MM.1S (cell line): ENCODE results near the gene MME.

ENCODE experiments used
- DNase-seq: peaks from one replicate; pipeline ENCODE4 v3.0.0-alpha.2; 2015
- H2AFZ ChIP-seq: fragments of 300-600 bp; sonication (generic); 2 replicates; pipeline ENCODE4 v1.6.0; 2016; ENCODE audit warnings: antibody characterized with exemption, low read length
- H3F3A ChIP-seq: fragments of 300-600 bp; sonication (generic); 2 replicates; pipeline ENCODE4 v1.6.1; 2016; ENCODE audit warnings: mild to moderate bottlenecking, antibody characterized with exemption, low read length, moderate library complexity, mixed read lengths; ENCODE audit not compliant: insufficient read depth
- H3K27ac ChIP-seq: fragments of 300-600 bp; sonication (generic); 2 replicates; pipeline ENCODE4 v1.5.1; 2016; ENCODE audit warnings: mild to moderate bottlenecking, low read length
- H3K27me3 ChIP-seq: fragments of 300-600 bp; sonication (generic); replicated peaks from 2 replicates; pipeline ENCODE4 v1.6.0; 2016; ENCODE audit warnings: low read length; ENCODE audit not compliant: insufficient read depth
- H3K36me3 ChIP-seq: fragments of 300-600 bp; sonication (generic); replicated peaks from 2 replicates; pipeline ENCODE4 v1.6.1; 2016; ENCODE audit warnings: mild to moderate bottlenecking, low read length, mixed read lengths; ENCODE audit not compliant: insufficient read depth
- H3K4me1 ChIP-seq: fragments of 300-600 bp; sonication (generic); 2 replicates; pipeline ENCODE4 v1.6.1; 2016; ENCODE audit warnings: low read length, mixed read lengths
- H3K4me2 ChIP-seq: fragments of 300-600 bp; sonication (generic); 2 replicates; pipeline ENCODE4 v1.6.0; 2016; ENCODE audit warnings: low read depth, low read length
- H3K4me3 ChIP-seq: fragments of 300-600 bp; sonication (generic); 2 replicates; pipeline ENCODE4 v1.5.1; 2016; ENCODE audit warnings: low read length, mixed read lengths
- H3K79me2 ChIP-seq: fragments of 300-600 bp; sonication (generic); 2 replicates; pipeline ENCODE4 v1.6.1; 2016; ENCODE audit warnings: mixed run types, low read length, mixed read lengths
- H3K9ac ChIP-seq: fragments of 300-600 bp; sonication (generic); 2 replicates; pipeline ENCODE4 v1.6.1; 2016; ENCODE audit warnings: low read length, mixed read lengths
- H3K9me2 ChIP-seq: fragments of 300-600 bp; sonication (generic); replicated peaks from 2 replicates; pipeline ENCODE4 v1.6.1; 2016; ENCODE audit warnings: mild to moderate bottlenecking, low read length, mixed read lengths; ENCODE audit not compliant: insufficient read depth
- H3K9me3 ChIP-seq: fragments of 300-600 bp; sonication (generic); replicated peaks from 2 replicates; pipeline ENCODE4 v1.6.1; 2016; ENCODE audit warnings: mild to moderate bottlenecking, low read length, mixed read lengths; ENCODE audit not compliant: insufficient read depth
- H4K20me1 ChIP-seq: fragments of 300-600 bp; sonication (generic); 2 replicates; pipeline ENCODE4 v1.6.1; 2016; ENCODE audit warnings: mild to moderate bottlenecking, low read length, moderate library complexity, mixed read lengths; ENCODE audit not compliant: insufficient read depth
- CTCF ChIP-seq: fragments of 300-600 bp; sonication (generic); IDR thresholded peaks from 2 replicates; pipeline ENCODE4 v1.5.1; 2016; ENCODE audit warnings: antibody characterized with exemption, low read length, mixed read lengths
- EZH2 ChIP-seq: fragments of 300-600 bp; sonication (generic); optimal IDR thresholded peaks from 2 replicates; pipeline ENCODE3; 2017; ENCODE audit warnings: low read depth, mild to moderate bottlenecking, antibody characterized with exemption, low read length, mixed read lengths
- EZH2phosphoT487 ChIP-seq: fragments of 300-600 bp; sonication (generic); IDR thresholded peaks from 2 replicates; pipeline ENCODE4 v1.6.1; 2018; ENCODE audit warnings: antibody characterized with exemption, low read length

MME gene

DNA sequence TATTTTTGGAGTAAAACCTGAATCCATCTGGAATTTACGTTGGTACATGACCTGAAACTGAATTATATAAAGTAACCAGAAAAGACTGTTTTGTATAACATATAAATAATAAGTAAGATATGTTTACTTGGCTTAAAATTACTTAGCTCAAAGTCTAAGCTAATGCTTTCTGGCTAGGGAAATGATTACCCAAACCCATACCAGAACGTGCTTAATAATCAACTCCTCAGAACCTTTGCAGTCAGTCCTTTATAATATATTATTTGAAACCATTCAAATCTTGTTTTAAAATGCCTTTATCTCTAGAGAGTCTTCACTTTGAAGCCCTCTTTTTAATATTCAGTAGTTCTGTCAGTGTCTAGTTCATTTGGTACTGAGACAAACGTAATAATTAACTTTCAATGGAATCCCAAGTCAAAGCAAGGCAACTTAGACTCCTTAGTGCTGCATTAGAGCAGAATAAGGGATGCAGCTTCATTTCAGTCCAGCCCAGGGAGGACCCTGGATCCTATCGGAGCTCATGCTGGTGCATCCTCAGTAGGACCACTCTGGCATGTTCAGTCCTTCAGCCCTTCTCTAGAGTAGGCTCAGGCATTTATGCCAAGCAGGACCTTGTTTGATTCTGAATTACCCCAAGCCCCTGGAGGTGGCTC, 81.6 kb downstream of the MME start:
- TF ChIP-seq CTCF (no peak), EZH2phosphoT487 (no peak), EZH2 (no peak)
- Histone ChIP-seq H3K27ac (no peak overlapping the region), H3K36me3 (no peaks in the 10 kb centered on the region), H3F3A (no peaks in the 10 kb centered on the region), H4K20me1 (no peaks in the 10 kb centered on the region), H3K4me2 (no peak overlapping the region), H3K27me3 (no peaks in the 10 kb centered on the region), H3K9ac (no peak overlapping the region), H3K79me2 (no peaks in the 10 kb centered on the region), H3K9me2 (no peaks in the 10 kb centered on the region), H3K9me3 (no peaks in the 10 kb centered on the region), H2AFZ (no peak overlapping the region), H3K4me1 (no peaks in the 10 kb centered on the region), H3K4me3 (no peak overlapping the region)
- no peak for DNase-seq

GRCh38 chr3:155164306-155164705, 84.2 kb downstream of the MME start:
- Histone ChIP-seq H3K27ac (no peak overlapping the region), H3K4me2 (no peak overlapping the region), H3K79me2 (no peaks in the 10 kb centered on the region), H3K4me3 (no peak overlapping the region), H3K9me3 (no peaks in the 10 kb centered on the region), H3K27me3 (no peaks in the 10 kb centered on the region), H3K9me2 (no peaks in the 10 kb centered on the region), H4K20me1 (no peaks in the 10 kb centered on the region), H3K9ac (no peak overlapping the region), H3K4me1 (no peaks in the 10 kb centered on the region), H3K36me3 (no peaks in the 10 kb centered on the region), H3F3A (no peaks in the 10 kb centered on the region), H2AFZ (no peak overlapping the region)
- DNase-seq = no peak
- TF ChIP-seq EZH2phosphoT487 (no peak), EZH2 (no peak), CTCF (no peak)

DNA sequence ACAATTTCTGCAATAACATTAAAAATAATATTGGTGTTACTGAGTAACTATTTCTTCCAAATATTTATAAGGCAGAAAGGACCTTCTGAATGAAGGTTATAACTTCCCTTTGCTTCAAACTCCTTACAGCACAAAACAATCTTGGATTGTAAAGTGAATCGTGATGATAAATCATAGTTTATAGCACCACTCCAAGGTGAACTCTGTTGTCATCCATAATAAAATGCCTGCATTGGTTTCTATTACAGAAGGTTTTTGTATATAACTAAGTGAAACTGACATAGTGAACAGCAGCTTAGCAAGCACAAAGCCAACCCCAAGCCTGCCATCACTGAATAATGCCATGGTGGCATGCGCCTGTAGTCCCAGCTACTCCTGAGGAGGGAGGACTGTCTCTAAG, 86.3 kb downstream of the MME start:
- H3K36me3 ChIP-seq = no peaks in the 10 kb centered on the region
- no peaks in the 10 kb centered on the region for H3K27me3 ChIP-seq
- no peak for TF ChIP-seq EZH2
- TF ChIP-seq EZH2phosphoT487 = no peak
- TF ChIP-seq CTCF = no peak
- DNase-seq = no peak
- no peaks in the 10 kb centered on the region for H3K9me3 ChIP-seq
- no peak overlapping the region for H3K9ac ChIP-seq
- no peak overlapping the region for H3K4me3 ChIP-seq
- H4K20me1 ChIP-seq = no peaks in the 10 kb centered on the region
- H3K9me2 ChIP-seq = no peaks in the 10 kb centered on the region
- no peaks in the 10 kb centered on the region for H3K79me2 ChIP-seq
- no peak overlapping the region for H3K27ac ChIP-seq
- H3K4me1 ChIP-seq = no peaks in the 10 kb centered on the region
- no peak overlapping the region for H2AFZ ChIP-seq
- no peak overlapping the region for H3K4me2 ChIP-seq
- no peaks in the 10 kb centered on the region for H3F3A ChIP-seq
